Posterior cingulate gyrus (tissue), 11 donors: ENCODE data around the gene CNTD1.
A peak's percentile ranks its signal among the peaks of the same experiment; 100 is the strongest.

Experiments
- DNase-seq, 10 donors: peaks; one replicate each; pipeline versions ENCODE4 v3.0.0 to v3.0.0-alpha.2; 2020 to 2021; ENCODE audit warnings: mixed read lengths in 3 of 10
- intact Hi-C: fragments of 100-400 bp; cut with DNase I; formaldehyde crosslinking; loops from one replicate; pipeline ENCODE4 v1.15.1; 2023

The CNTD1 gene

GRCh38 chr17:42803074-42803883 is 4.6 kb downstream of the CNTD1 start:
- no peak for DNase-seq
- intact Hi-C loops, result no loop called here

- intact Hi-C loops, result no loop called here
- no peak for DNase-seq
Observed at GRCh38 chr17:42804918-42805367, 6.3 kb downstream of the CNTD1 start.

GRCh38 chr17:42806249-42806648 is 7.6 kb downstream of the CNTD1 start:
- no peak for DNase-seq
- intact Hi-C loops, result no loop called here

GRCh38 chr17:42809250-42809649 is 10.6 kb downstream of the CNTD1 start:
- intact Hi-C loops, result no loop called here
- peak in 7 of 10 donors; percentile 44 to 91 (median 59) for DNase-seq

GRCh38 chr17:42814633-42815399 is 16.2 kb downstream of the CNTD1 start:
- intact Hi-C loops, result no loop called here
- no peak for DNase-seq

GRCh38 chr17:42817866-42818265 is 19.2 kb downstream of the CNTD1 start:
- intact Hi-C loops, result no loop called here
- DNase-seq, result no peak

GRCh38 chr17:42818379-42818778 is 19.7 kb downstream of the CNTD1 start:
- no peak for DNase-seq
- intact Hi-C loops, result no loop called here

GRCh38 chr17:42819939-42820535 is 21.4 kb downstream of the CNTD1 start:
- intact Hi-C loops, result loop anchor here (10.0 kb wide), 1 partner anchor 95 kb away; no protein-coding TSS in a partner anchor

GRCh38 chr17:42821176-42821575 is 22.5 kb downstream of the CNTD1 start:
- intact Hi-C loops, result loop anchor here (10.0 kb wide), 1 partner anchor 96 kb away; no protein-coding TSS in a partner anchor
- no peak for DNase-seq

More at GRCh38 chr17:42819939-42820535, 21.4 kb downstream of the CNTD1 start:
- DNase-seq, result no peak

GRCh38 chr17:42827472-42827871 is 28.8 kb downstream of the CNTD1 start:
- DNase-seq, result no peak
- intact Hi-C loops, result loop anchor here (10.0 kb wide), 1 partner anchor 103 kb away; no protein-coding TSS in a partner anchor

- DNase-seq, result no peak
- intact Hi-C loops, result no loop called here
Observed at GRCh38 chr17:42830971-42831370, 32.3 kb downstream of the CNTD1 start.

GRCh38 chr17:42832213-42832933 is 33.7 kb downstream of the CNTD1 start:
- DNase-seq, result no peak
- intact Hi-C loops, result no loop called here

- peak; percentile 89 to 98 (median 92) for DNase-seq
- intact Hi-C loops, result no loop called here
Observed at GRCh38 chr17:42832934-42833766, 34.5 kb downstream of the CNTD1 start, which contains the start of gene PSME3. Gene PSME3, plus strand, starts transcription at chr17:42833397. Its CDS starts 235 bp downstream, at chr17:42833632.

- intact Hi-C loops, result no loop called here
- no peak for DNase-seq
Observed at GRCh38 chr17:42833767-42834422, 35.2 kb downstream of the CNTD1 start.

GRCh38 chr17:42835732-42836131 is 37.1 kb downstream of the CNTD1 start:
- intact Hi-C loops, result no loop called here
- DNase-seq, result no peak

GRCh38 chr17:42841975-42842685 is 43.5 kb downstream of the CNTD1 start:
- intact Hi-C loops, result loop anchor here (2.0 to 5.0 kb wide), 2 partner anchors 95 to 155 kb away; partner anchors contain the start of gene RPL27
- no peak for DNase-seq

GRCh38 chr17:42843358-42843934 is 44.8 kb downstream of the CNTD1 start:
- DNase-seq, result peak in 2 of 10 donors; percentile 26 to 45
- intact Hi-C loops, result loop anchor here (2.0 to 5.0 kb wide), 2 partner anchors 93 to 154 kb away; partner anchors contain the start of gene RPL27
